ENCODE results near the gene SHANK2. TPM values are rescaled to one million over a fixed set of nuclear protein-coding genes. Genes with fewer than 3 reads are reported as not detected.

SHANK2 gene
- total and polyA plus RNA-seq, 2 donors (not counting 3 experiments of a cell fraction or from before 2014, with no cell fraction given), result not detected

- no peak for DNase-seq (ENCODE audit: low read depth, low spot score)
- dilution Hi-C loops (cut with MboI; ENCODE audit: extremely low pct_ligation_motif_present, low sequenced_read_pairs), result no loop called here
- Histone ChIP-seq H3K79me2 (ENCODE audit: control insufficient read depth, insufficient read depth, low read length) (no peaks in the 10 kb centered on the region), H2AFZ (ENCODE audit: low read depth, low read length) (no peak overlapping the region), H3K4me3 (replicated peaks in 1 of 3; ENCODE audit: insufficient read depth in 1 of 3, low read depth in 1 of 3, low read length in 3 of 3) (no peak overlapping the region), H3K36me3 (ENCODE audit: control insufficient read depth in 2 of 2, extremely low read depth in 1 of 2, insufficient read depth in 2 of 2, low read length in 2 of 2) (no peaks in the 10 kb centered on the region), H4K20me1 (replicated peaks; ENCODE audit: control insufficient read depth, extremely low read depth, insufficient read depth, low read length) (no peaks in the 10 kb centered on the region), H3K27me3 (ENCODE audit: control insufficient read depth in 2 of 2, insufficient read depth in 2 of 2, low read length in 2 of 2) (no peaks in the 10 kb centered on the region), H3K4me2 (ENCODE audit: insufficient read depth, low read length) (no peak overlapping the region), H3K9ac (replicated peaks; ENCODE audit: extremely low read depth, insufficient read depth, low read length) (no peak overlapping the region), H3K9me1 (replicated peaks; ENCODE audit: control insufficient read depth, extremely low read depth, insufficient read depth, low read length) (no peaks in the 10 kb centered on the region), H3K9me3 (replicated peaks; ENCODE audit: control insufficient read depth, insufficient read depth, low read length) (no peaks in the 10 kb centered on the region), H3K27ac (ENCODE audit: insufficient read depth, low read depth, low read length) (no peak overlapping the region), H3K4me1 (ENCODE audit: control insufficient read depth, extremely low read depth, insufficient read depth, low read length) (no peaks in the 10 kb centered on the region)
- CTCF ChIA-PET, result no interaction called here
- FAIRE-seq, result no peak
- intact Hi-C loops (cut with micrococcal nuclease), result no loop called here
- POLR2A ChIA-PET, result no interaction called here
- BruUV-seq (replicated peaks), result no TSS peak
- TF ChIP-seq FOS (IDR thresholded peaks at IDR 0.05; ENCODE audit: borderline replicate concordance, insufficient read depth, low read length) (no peak), GATA2 (IDR thresholded peaks at IDR 0.05; ENCODE audit: insufficient read depth, insufficient read length, low read depth, low read length) (no peak), MAX (IDR thresholded peaks at IDR 0.05; ENCODE audit: insufficient read depth, insufficient read length) (no peak), CTCF (IDR thresholded peaks at IDR 0.05; ENCODE audit: extremely low read depth in 1 of 2, insufficient read depth in 1 of 2, low read depth in 1 of 2, low read length in 2 of 2) (no peak), MYC (IDR thresholded peaks at IDR 0.05; ENCODE audit: low read depth, low read length) (no peak), EZH2 (IDR thresholded peaks at IDR 0.05; ENCODE audit: borderline replicate concordance, low read depth, low read length, severe bottlenecking) (no peak), POLR2AphosphoS5 (IDR thresholded peaks at IDR 0.05; ENCODE audit: insufficient read depth, low read depth, low read length) (no peak), JUN (IDR thresholded peaks at IDR 0.05; ENCODE audit: borderline replicate concordance, insufficient read depth, insufficient read length, low read depth) (no peak), POLR2A (IDR thresholded peaks at IDR 0.05; ENCODE audit: low read depth, low read length) (no peak)
Measured at GRCh38 chr11:71210861-71211260, 41.5 kb downstream of the SHANK2 start.

All from endothelial cell of umbilical vein (primary cell).